HepG2 (cell line): ENCODE data around the gene SLC35E4. TPM values are rescaled to one million over a fixed set of nuclear protein-coding genes. Genes with fewer than 3 reads are reported as not detected.
"Not testable (repeated sequence)": the region's sequence is repeated elsewhere in the genome, so short reads cannot be mapped to it uniquely, and the experiment has no call there.

Experiments
- ATAC-seq: fragments of 200-7000 bp; cut with Tn5 transposase; 3 replicates; pipeline ENCODE4 v1.9.1; 2020; ENCODE audit warnings: mild to moderate bottlenecking, moderate library complexity
- BruUV-seq: library from RNA; stranded (reverse); fragments of 400-500 nt; replicated peaks from 2 replicates; lab custom pipeline; 2021; lab: Mats Ljungman, UMichigan
- CTCF ChIA-PET: fragments of 300-600 bp; formaldehyde crosslinking; extraction: SDS; loops from one replicate; lab custom pipeline; 2021; ENCODE audit warnings: low total read pairs, inconsistent platforms, low intra/inter-chr PET ratio; lab: Yijun Ruan, JAX
- POLR2A ChIA-PET: fragments of 350-600 bp; sonication (Branson Sonifier 250); formaldehyde crosslinking; loops from one replicate; lab custom pipeline; 2020; ENCODE audit warnings: antibody characterized with exemption, inconsistent platforms; lab: Yijun Ruan, JAX
- DNase-seq: peaks from one replicate; pipeline ENCODE4 v3.0.0-alpha.2; 2015; ENCODE audit warnings: low spot score
- FAIRE-seq: peaks from 3 replicates; lab custom pipeline; 2011; peaks lifted over from hg19 to GRCh38; lab: Jason Lieb, UNC
- H2AFZ ChIP-seq: one replicate; pipeline ENCODE4 v1.6.1; 2011; ENCODE audit warnings: low read length, inconsistent platforms
- H3K27ac ChIP-seq: fragments of 300-600 bp; 3 replicates; pipeline ENCODE4 v1.8.0; 2011; ENCODE audit warnings: mixed run types, mild to moderate bottlenecking, mixed read lengths, low read length, inconsistent platforms; ENCODE audit not compliant: insufficient read depth; ENCODE audit errors: extremely low read length
- H3K27me3 ChIP-seq, 2 experiments: fragments of 200-600 bp in 1 of 2; 2 replicates in 1 of 2; 3 replicates in 1 of 2; pipeline versions ENCODE4 v1.6.0 to v1.8.0; 2011; ENCODE audit warnings: low read length in 2 of 2, mild to moderate bottlenecking in 2 of 2, moderate library complexity in 2 of 2, inconsistent platforms in 1 of 2; ENCODE audit not compliant: insufficient read depth in 2 of 2, control insufficient read depth in 1 of 2
- H3K36me3 ChIP-seq, 2 experiments: fragments of 200-600 bp in 1 of 2; replicated peaks in 1 of 2; 2 replicates in 1 of 2; 3 replicates in 1 of 2; pipeline versions ENCODE4 v1.5.1 to v1.8.0; 2011; ENCODE audit warnings: low read length in 2 of 2, inconsistent platforms in 1 of 2; ENCODE audit not compliant: insufficient read depth in 2 of 2, control insufficient read depth in 1 of 2
- H3K4me1 ChIP-seq: 2 replicates; pipeline ENCODE4 v1.5.1; 2012; ENCODE audit warnings: low read length, inconsistent platforms; ENCODE audit not compliant: insufficient read depth
- H3K4me2 ChIP-seq: 2 replicates; pipeline ENCODE4 v1.6.0; 2011; ENCODE audit warnings: low read depth, low read length, inconsistent platforms
- H3K4me3 ChIP-seq, 3 experiments: fragments of 200-600 bp in 1 of 3; sonication (generic), shearing (Covaris generic) in 1 of 3; replicated peaks in 1 of 3; 2 replicates each; pipeline ENCODE4 v1.5.1; 2011 to 2016; ENCODE audit warnings: low read length in 3 of 3, inconsistent platforms in 2 of 3, low read depth in 2 of 3, mild to moderate bottlenecking in 2 of 3, control low read depth in 1 of 3, mixed read lengths in 1 of 3; ENCODE audit not compliant: insufficient read depth in 1 of 3
- H3K79me2 ChIP-seq: one replicate; pipeline ENCODE4 v1.6.1; 2011; ENCODE audit warnings: low read length, inconsistent platforms; ENCODE audit not compliant: insufficient read depth
- H3K9ac ChIP-seq: 2 replicates; pipeline ENCODE4 v1.6.0; 2011; ENCODE audit warnings: mild to moderate bottlenecking, low read depth, low read length, inconsistent platforms; ENCODE audit not compliant: insufficient read depth
- H3K9me3 ChIP-seq: 2 replicates; pipeline ENCODE4 v1.5.1; 2012; ENCODE audit warnings: mild to moderate bottlenecking, low read length
- H4K20me1 ChIP-seq: 2 replicates; pipeline ENCODE4 v1.6.0; 2011; ENCODE audit warnings: inconsistent platforms, mild to moderate bottlenecking, low read length, moderate library complexity; ENCODE audit not compliant: insufficient read depth
- ATF7 ChIP-seq, 2 experiments: fragments of 450-650 bp in 1 of 2; sonication (generic) in 1 of 2; formaldehyde crosslinking in 1 of 2; IDR thresholded peaks; 2 replicates each; pipeline versions ENCODE4 v1.4.0 to v1.6.1; 2016 to 2020; ENCODE audit warnings: antibody characterized with exemption in 1 of 2, mild to moderate bottlenecking in 1 of 2, missing genetic modification reagents in 1 of 2
- CREB1 ChIP-seq, 2 experiments: fragments of 450-650 bp in 1 of 2; IDR thresholded peaks; 2 replicates each; pipeline ENCODE4 v1.6.1; 2016 to 2017; ENCODE audit warnings: control low read depth in 1 of 2, mild to moderate bottlenecking in 1 of 2, missing compliant biosample characterization in 1 of 2, missing genetic modification characterization in 1 of 2
- SCMH1 ChIP-seq: sonication (generic); formaldehyde crosslinking; IDR thresholded peaks from 2 replicates; pipeline ENCODE4 v1.9.0; 2021; ENCODE audit warnings: missing genetic modification reagents, mild to moderate bottlenecking, borderline replicate concordance
- STAG1 ChIP-seq: sonication (generic); formaldehyde crosslinking; IDR thresholded peaks from 2 replicates; pipeline ENCODE4 v1.4.0; 2020; ENCODE audit warnings: missing genetic modification reagents
- ZNF670 ChIP-seq: sonication (generic); formaldehyde crosslinking; IDR thresholded peaks from 2 replicates; pipeline ENCODE4 v1.8.0; 2022; ENCODE audit warnings: mild to moderate bottlenecking, missing genetic modification reagents, borderline replicate concordance
- WGBS: methylation state at CpG from one replicate; pipeline ENCODE4 v1.1.6; 2017; ENCODE audit warnings: low lambda C conversion rate; 5-methylcytosine and 5-hydroxymethylcytosine counted together
- in situ Hi-C: cut with HindIII; loops from 2 replicates; pipeline ENCODE4 v1.10.0; 2017; ENCODE audit warnings: low pct_unique_long_range_greater_than_20kb; ENCODE audit not compliant: extremely low pct_ligation_motif_present
- intact Hi-C: fragments of 100-400 bp; cut with micrococcal nuclease; formaldehyde crosslinking; loops from one replicate; pipeline ENCODE4 v1.10.0; 2022; ENCODE audit not compliant: unreplicated experiment
- polyA plus RNA-seq, 8 experiments: library from polyadenylated mRNA; depleted of rRNA in 3 of 8; stranded (reverse) in 7 of 8; unstranded in 1 of 8; fragments of >200 nt; fragmentation: Illumina TruSeq in 4 of 8; extraction: Trizol in 4 of 8; gene quantifications; 2 replicates each; pipeline versions ENCODE4 v1.2.1 to v1.2.3, GENCODE V29; 2011 to 2016; ENCODE audit warnings: low read depth in 4 of 8, missing spikeins in 1 of 8, mixed read lengths in 1 of 8; ENCODE audit not compliant: insufficient read depth in 1 of 8
- total RNA-seq, 5 experiments: library from RNA; depleted of rRNA; stranded (reverse); fragments of >200 nt; fragmentation: Illumina TruSeq; extraction: Trizol; gene quantifications; 2 replicates each; pipeline ENCODE4 v1.2.3, GENCODE V29; 2016; ENCODE audit warnings: low read depth in 1 of 5
- TF ChIP-seq, protein P1 (sequence below): sonication (generic); formaldehyde crosslinking; IDR thresholded peaks from 2 replicates; pipeline ENCODE4 v1.5.0; 2020; ENCODE audit warnings: mild to moderate bottlenecking, missing genetic modification reagents, moderate library complexity

The SLC35E4 gene
- total and polyA plus RNA-seq, 2 of the 13 experiments (the other 11 are each of a cell fraction or from before 2014, with no cell fraction given): 0.07 to 0.15 TPM

DNA sequence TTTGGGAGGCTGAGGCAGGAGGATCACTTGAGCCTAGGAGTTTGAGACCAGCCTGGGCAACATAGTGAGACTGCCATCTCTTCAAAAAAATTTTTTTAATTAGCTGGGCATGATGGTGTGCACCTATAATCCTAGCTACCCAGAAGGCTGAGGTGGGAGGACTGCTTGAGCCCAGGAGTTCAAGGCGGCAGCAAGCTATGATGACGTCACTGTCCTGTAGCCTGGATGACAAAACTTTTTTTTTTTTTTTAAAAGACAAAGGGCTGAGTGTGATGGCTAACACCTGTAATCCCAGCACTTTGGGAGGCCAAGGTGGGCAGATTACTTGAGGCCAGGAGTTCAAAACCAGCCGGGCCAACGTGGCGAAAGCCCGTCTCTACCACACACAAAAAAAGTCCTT, 15.7 kb upstream of the SLC35E4 start:
- H3K36me3 ChIP-seq; ATAC-seq; H3K27ac ChIP-seq; H3K9ac ChIP-seq; H2AFZ ChIP-seq; BruUV-seq; H3K4me2 ChIP-seq; POLR2A ChIA-PET; DNase-seq; CTCF ChIA-PET; H4K20me1 ChIP-seq; intact Hi-C loops; in situ Hi-C loops; FAIRE-seq; H3K27me3 ChIP-seq; H3K9me3 ChIP-seq; H3K4me3 ChIP-seq; H3K79me2 ChIP-seq; TF ChIP-seq CREB1, ATF7 (CRISPR knock-in tag; IDR thresholded peaks at IDR 0.05): not testable (repeated sequence)
- TF ChIP-seq CREB1 (IDR thresholded peaks at IDR 0.05) (peak; percentile 96), ATF7 (IDR thresholded peaks at IDR 0.05) (peak; percentile 96)
- peaks cover 17% of the 10 kb centered on the region for H3K4me1 ChIP-seq
- 61% methylated on average over 6 of the region's 6 CpGs for WGBS

DNA sequence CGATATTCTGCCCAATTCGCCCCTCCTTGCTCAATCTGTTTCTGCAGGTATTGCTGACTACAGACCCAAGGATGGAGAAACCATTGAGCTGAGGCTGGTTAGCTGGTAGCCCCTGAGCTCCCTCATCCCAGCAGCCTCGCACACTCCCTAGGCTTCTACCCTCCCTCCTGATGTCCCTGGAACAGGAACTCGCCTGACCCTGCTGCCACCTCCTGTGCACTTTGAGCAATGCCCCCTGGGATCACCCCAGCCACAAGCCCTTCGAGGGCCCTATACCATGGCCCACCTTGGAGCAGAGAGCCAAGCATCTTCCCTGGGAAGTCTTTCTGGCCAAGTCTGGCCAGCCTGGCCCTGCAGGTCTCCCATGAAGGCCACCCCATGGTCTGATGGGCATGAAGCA, 9.2 kb upstream of the SLC35E4 start:
- ATAC-seq: peak; percentile 67
- peak; percentile 33 for TF ChIP-seq STAG1 (CRISPR knock-in tag)
- no peak for TF ChIP-seq SCMH1 (CRISPR knock-in tag)
- TF ChIP-seq, protein P1, sequence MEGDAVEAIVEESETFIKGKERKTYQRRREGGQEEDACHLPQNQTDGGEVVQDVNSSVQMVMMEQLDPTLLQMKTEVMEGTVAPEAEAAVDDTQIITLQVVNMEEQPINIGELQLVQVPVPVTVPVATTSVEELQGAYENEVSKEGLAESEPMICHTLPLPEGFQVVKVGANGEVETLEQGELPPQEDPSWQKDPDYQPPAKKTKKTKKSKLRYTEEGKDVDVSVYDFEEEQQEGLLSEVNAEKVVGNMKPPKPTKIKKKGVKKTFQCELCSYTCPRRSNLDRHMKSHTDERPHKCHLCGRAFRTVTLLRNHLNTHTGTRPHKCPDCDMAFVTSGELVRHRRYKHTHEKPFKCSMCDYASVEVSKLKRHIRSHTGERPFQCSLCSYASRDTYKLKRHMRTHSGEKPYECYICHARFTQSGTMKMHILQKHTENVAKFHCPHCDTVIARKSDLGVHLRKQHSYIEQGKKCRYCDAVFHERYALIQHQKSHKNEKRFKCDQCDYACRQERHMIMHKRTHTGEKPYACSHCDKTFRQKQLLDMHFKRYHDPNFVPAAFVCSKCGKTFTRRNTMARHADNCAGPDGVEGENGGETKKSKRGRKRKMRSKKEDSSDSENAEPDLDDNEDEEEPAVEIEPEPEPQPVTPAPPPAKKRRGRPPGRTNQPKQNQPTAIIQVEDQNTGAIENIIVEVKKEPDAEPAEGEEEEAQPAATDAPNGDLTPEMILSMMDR (CRISPR knock-in tag): peak; percentile 52
- TF ChIP-seq ZNF670 (CRISPR knock-in tag): no peak
- DNase-seq: no peak
- Histone ChIP-seq H3K9me3 (no peaks in the 10 kb centered on the region), H4K20me1 (no peaks in the 10 kb centered on the region), H3K4me2 (no peak overlapping the region), H3K27ac (no peak overlapping the region), H3K27me3 (no peaks in the 10 kb centered on the region; a peak in 1 of 5 replicates), H3K79me2 (no peaks in the 10 kb centered on the region), H3K4me3 (no peak overlapping the region), H2AFZ (no peak overlapping the region), H3K36me3 (no peaks in the 10 kb centered on the region), H3K9ac (no peak overlapping the region), H3K4me1 (no peaks in the 10 kb centered on the region)
- FAIRE-seq: no peak
- in situ Hi-C loops (no loop called here), intact Hi-C loops (no loop called here)
- BruUV-seq: no TSS peak
- ChIA-PET POLR2A (no interaction called here), CTCF (no interaction called here)
- WGBS: 47% methylated on average over 3 of the region's 5 CpGs
